Neural cell (in vitro differentiated cells): ENCODE results near the gene TP53TG5. TPM values are rescaled to one million over a fixed set of nuclear protein-coding genes. Genes with fewer than 3 reads are reported as not detected.

Experiments
- H2AFZ ChIP-seq: fragments of 200-600, 300-800 bp; sonication (generic), shearing (Covaris generic); 2 replicates; pipeline ENCODE4 v1.6.0; 2014; ENCODE audit warnings: low read depth, mild to moderate bottlenecking, antibody characterized with exemption, low read length, moderate library complexity
- H3F3A ChIP-seq: fragments of 200-600 bp; shearing (Covaris generic); 2 replicates; pipeline ENCODE4 v1.6.1; 2016; ENCODE audit warnings: mild to moderate bottlenecking, moderate library complexity, mixed read lengths, antibody characterized with exemption, low read length; ENCODE audit not compliant: insufficient read depth, poor library complexity, severe bottlenecking
- H3K27ac ChIP-seq: fragments of 200-600, 300-800 bp; sonication (generic), shearing (Covaris generic); 2 replicates; pipeline ENCODE4 v1.5.1; 2014; ENCODE audit warnings: mild to moderate bottlenecking, low read length, moderate library complexity
- H3K27me3 ChIP-seq: fragments of 300-800, 200-600 bp; sonication (generic), shearing (Covaris generic); 2 replicates; pipeline ENCODE4 v1.6.0; 2014; ENCODE audit warnings: mild to moderate bottlenecking, low read depth, low read length, moderate library complexity; ENCODE audit not compliant: insufficient read depth
- H3K36me3 ChIP-seq: fragments of 300-800, 200-600 bp; sonication (generic), shearing (Covaris generic); 2 replicates; pipeline ENCODE4 v1.5.1; 2014; ENCODE audit warnings: mild to moderate bottlenecking, antibody characterized with exemption, low read length, moderate library complexity; ENCODE audit not compliant: insufficient read depth
- H3K4me2 ChIP-seq: fragments of 300-800, 200-600 bp; sonication (generic), shearing (Covaris generic); 2 replicates; pipeline ENCODE4 v1.6.0; 2014; ENCODE audit warnings: mild to moderate bottlenecking, low read length
- H3K4me3 ChIP-seq: fragments of 300-800, 200-600 bp; sonication (generic), shearing (Covaris generic); 2 replicates; pipeline ENCODE4 v1.5.1; 2014; ENCODE audit warnings: mild to moderate bottlenecking, low read length, moderate library complexity
- H3K79me2 ChIP-seq: fragments of 200-600 bp; shearing (Covaris generic); replicated peaks from 2 replicates; pipeline ENCODE4 v1.6.0; 2014; ENCODE audit warnings: mild to moderate bottlenecking, low read length, moderate library complexity; ENCODE audit not compliant: insufficient read depth
- H3K9ac ChIP-seq: fragments of 300-800, 200-600 bp; sonication (generic), shearing (Covaris generic); 2 replicates; pipeline ENCODE4 v1.6.1; 2016; ENCODE audit warnings: mild to moderate bottlenecking, low read length, mixed read lengths
- H3K9me2 ChIP-seq: fragments of 200-600 bp; shearing (Covaris generic); 2 replicates; pipeline ENCODE4 v1.6.1; 2016; ENCODE audit warnings: mild to moderate bottlenecking, low read length, mixed read lengths; ENCODE audit not compliant: insufficient read depth
- H3K9me3 ChIP-seq: fragments of 200-600, 300-800 bp; sonication (generic), shearing (Covaris generic); 2 replicates; pipeline ENCODE4 v1.6.1; 2016; ENCODE audit warnings: mild to moderate bottlenecking, mixed run types, low read length, moderate library complexity, mixed read lengths
- H4K20me1 ChIP-seq: fragments of 200-600 bp; shearing (Covaris generic); 2 replicates; pipeline ENCODE4 v1.6.1; 2016; ENCODE audit warnings: mild to moderate bottlenecking, mixed run types; ENCODE audit not compliant: insufficient read depth
- CTCF ChIP-seq: fragments of 450-650 bp; IDR thresholded peaks from 2 replicates; pipeline ENCODE4 v1.5.1; 2014; ENCODE audit warnings: antibody characterized with exemption, mild to moderate bottlenecking, moderate library complexity; ENCODE audit not compliant: poor library complexity, severe bottlenecking
- EP300 ChIP-seq: fragments of 450-650 bp; conservative IDR thresholded peaks from 2 replicates; pipeline ENCODE4 v1.6.1; 2014; ENCODE audit warnings: antibody characterized with exemption, mild to moderate bottlenecking, moderate library complexity; ENCODE audit not compliant: poor library complexity, severe bottlenecking
- MXI1 ChIP-seq: fragments of 450-650 bp; conservative IDR thresholded peaks from 2 replicates; pipeline ENCODE4 v1.6.1; 2014; ENCODE audit warnings: antibody characterized with exemption, mild to moderate bottlenecking; ENCODE audit not compliant: poor library complexity, severe bottlenecking
- RAD21 ChIP-seq: fragments of 450-650 bp; conservative IDR thresholded peaks from 2 replicates; pipeline ENCODE4 v1.6.1; 2014; ENCODE audit warnings: antibody characterized with exemption, mild to moderate bottlenecking, moderate library complexity
- REST ChIP-seq: IDR thresholded peaks from 2 replicates; pipeline ENCODE4 v1.6.1; 2012; ENCODE audit warnings: borderline replicate concordance
- SMC3 ChIP-seq: fragments of 450-650 bp; conservative IDR thresholded peaks from 2 replicates; pipeline ENCODE4 v1.6.1; 2014; ENCODE audit warnings: antibody characterized with exemption, mild to moderate bottlenecking, moderate library complexity; ENCODE audit not compliant: poor library complexity
- TAF1 ChIP-seq: IDR thresholded peaks from 2 replicates; pipeline ENCODE4 v1.6.1; 2012; ENCODE audit warnings: low read depth
- polyA plus RNA-seq: library from polyadenylated mRNA; depleted of rRNA; stranded (reverse); fragments of >200 nt; gene quantifications from 2 replicates; pipeline ENCODE4 v1.2.3, GENCODE V29; 2014

The TP53TG5 gene
- polyA plus RNA-seq, 1 donor from 2014 or later: not detected

- Histone ChIP-seq H3K27me3 (no peaks in the 10 kb centered on the region), H3K4me3 (no peak overlapping the region), H3F3A (no peaks in the 10 kb centered on the region), H3K9me2 (no peaks in the 10 kb centered on the region), H3K36me3 (no peaks in the 10 kb centered on the region), H2AFZ (no peak overlapping the region), H3K9me3 (no peaks in the 10 kb centered on the region), H3K27ac (no peak overlapping the region), H4K20me1 (no peaks in the 10 kb centered on the region), H3K79me2 (peaks cover 9% of the 10 kb centered on the region), H3K9ac (no peak overlapping the region), H3K4me2 (no peak overlapping the region)
- TF ChIP-seq SMC3: no peak
- no peak for TF ChIP-seq TAF1
- TF ChIP-seq EP300: no peak
- no peak for TF ChIP-seq CTCF
- TF ChIP-seq RAD21: no peak
- TF ChIP-seq MXI1: no peak
Observed at GRCh38 chr20:45412653-45413052, 34.5 kb upstream of the TP53TG5 start.

- TF ChIP-seq TAF1 (no peak), EP300 (no peak), CTCF (no peak), REST (no peak), RAD21 (no peak)
- Histone ChIP-seq H3K36me3 (no peaks in the 10 kb centered on the region), H3K9ac (no peak overlapping the region), H3K4me3 (no peak overlapping the region), H3K27me3 (peaks cover 12% of the 10 kb centered on the region), H3K79me2 (no peaks in the 10 kb centered on the region), H2AFZ (no peak overlapping the region), H3F3A (no peaks in the 10 kb centered on the region), H3K9me3 (no peaks in the 10 kb centered on the region), H3K27ac (no peak overlapping the region), H4K20me1 (no peaks in the 10 kb centered on the region), H3K9me2 (no peaks in the 10 kb centered on the region), H3K4me2 (no peak overlapping the region)
Observed at GRCh38 chr20:45410887-45411286, 32.8 kb upstream of the TP53TG5 start.
